HK-2 (cell line): ENCODE results near the gene BTG2.
"Not testable (repeated sequence)": the region's sequence is repeated elsewhere in the genome, so short reads cannot be mapped to it uniquely, and the experiment has no call there.

ENCODE experiments used
- DNase-seq: peaks from one replicate; pipeline ENCODE4 v3.0.0-alpha.2; 2018; ENCODE audit not compliant: unreplicated experiment

The BTG2 gene, protein sequence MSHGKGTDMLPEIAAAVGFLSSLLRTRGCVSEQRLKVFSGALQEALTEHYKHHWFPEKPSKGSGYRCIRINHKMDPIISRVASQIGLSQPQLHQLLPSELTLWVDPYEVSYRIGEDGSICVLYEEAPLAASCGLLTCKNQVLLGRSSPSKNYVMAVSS

DNA sequence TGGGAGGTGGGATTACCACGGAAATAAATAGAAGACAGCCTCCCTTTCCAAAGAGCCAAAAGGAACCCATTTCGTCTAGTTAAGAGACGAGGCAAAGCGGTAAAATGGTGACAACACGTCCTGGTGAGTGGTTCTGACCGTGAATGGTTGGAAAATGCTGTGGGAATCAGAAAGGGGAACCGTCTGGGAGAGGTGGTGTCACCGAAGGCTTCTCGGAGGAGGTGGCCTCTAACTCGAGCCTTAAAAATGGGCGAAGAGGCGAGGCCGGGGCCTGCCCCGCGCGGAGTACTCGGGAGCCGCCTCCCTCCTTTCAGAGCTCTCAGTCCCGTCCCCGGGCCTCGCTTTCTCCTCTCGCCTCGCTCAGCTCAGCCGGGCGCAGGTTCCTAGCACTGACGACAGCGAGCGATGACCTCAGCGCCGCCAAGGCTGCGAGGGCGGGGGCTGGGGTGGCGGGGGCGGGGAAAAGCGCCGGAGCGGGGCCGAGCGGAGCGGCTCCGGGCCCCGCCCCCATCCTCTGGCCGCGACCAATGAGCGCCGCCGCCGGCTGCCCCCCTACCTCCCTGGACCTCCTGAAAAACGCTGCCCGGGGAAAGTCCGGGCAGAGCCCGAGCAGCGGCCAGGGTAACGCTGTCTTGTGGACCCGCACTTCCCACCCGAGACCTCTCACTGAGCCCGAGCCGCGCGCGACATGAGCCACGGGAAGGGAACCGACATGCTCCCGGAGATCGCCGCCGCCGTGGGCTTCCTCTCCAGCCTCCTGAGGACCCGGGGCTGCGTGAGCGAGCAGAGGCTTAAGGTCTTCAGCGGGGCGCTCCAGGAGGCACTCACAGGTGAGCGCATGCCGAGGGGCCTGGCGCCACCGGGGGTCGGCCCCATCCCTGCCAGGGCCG is at the start of gene BTG2:
Gene BTG2 (plus strand): TSS at position 601 of the 890 bp plus-strand sequence. CDS start 88 bp downstream, at position 689.
- DNase-seq, result peak; percentile 95

DNA sequence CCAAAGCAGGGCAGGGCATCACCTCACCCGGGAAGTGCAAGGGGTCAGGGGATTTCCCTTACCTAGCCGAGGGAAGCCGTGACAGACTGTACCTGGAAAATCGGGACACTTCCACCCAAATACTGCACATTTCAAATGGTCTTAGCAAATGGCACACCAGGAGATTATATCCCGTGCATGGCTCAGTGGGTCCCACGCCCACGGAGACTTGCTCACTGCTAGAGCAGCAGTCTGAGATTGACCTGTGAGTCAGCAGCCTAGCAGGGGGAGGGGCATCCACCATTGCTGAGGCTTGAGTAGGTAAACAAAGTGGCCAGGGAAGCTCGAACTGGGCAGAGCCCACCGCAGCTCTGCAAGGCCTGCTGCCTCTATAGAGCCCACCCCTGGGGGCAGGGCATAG is 48.7 kb upstream of the BTG2 start:
- DNase-seq, result not testable (repeated sequence)

- no peak for DNase-seq
Measured at GRCh38 chr1:203263496-203263895, 41.8 kb upstream of the BTG2 start.

DNA sequence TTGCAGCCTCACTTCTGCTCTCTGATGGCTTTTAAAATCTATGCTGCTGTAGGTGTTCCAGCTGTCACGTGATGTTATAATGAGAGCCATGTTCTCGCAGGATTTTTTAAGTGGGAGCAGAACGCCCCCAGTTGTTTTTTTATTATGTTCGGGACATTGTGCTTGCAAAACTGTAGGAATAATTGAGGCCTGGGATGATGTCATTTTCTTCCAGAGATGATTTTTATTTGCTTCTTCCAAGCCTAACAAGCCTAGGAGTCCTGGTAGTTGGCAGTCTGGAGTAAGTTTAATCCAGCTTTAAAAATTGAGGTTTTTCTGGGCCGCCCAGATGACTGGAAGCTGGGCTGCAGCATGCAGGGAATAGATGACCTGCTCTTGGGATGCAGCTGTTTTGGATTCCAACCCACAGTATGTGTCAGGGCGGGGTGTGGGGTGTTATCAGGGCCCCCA is 41.2 kb upstream of the BTG2 start:
- no peak for DNase-seq

DNA sequence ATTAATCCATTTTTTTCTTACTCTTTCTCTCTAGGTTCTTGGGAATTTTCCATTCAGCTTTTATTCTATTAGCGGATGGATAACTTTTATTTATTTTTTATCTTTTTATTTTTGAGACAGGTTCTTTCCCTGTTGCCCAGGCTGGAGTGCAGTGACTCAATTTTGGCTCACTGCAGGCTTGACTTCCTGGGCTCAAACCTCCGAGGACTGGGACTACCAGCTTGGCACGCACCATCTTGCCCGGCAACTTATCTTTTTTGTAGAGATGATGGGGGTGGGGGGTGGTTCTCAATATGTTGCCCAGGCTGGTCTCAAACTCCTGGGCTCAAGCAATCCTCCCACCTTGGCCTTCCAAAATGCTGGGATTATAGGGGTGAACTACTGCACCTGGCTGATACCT is 39.8 kb upstream of the BTG2 start:
- DNase-seq, result no peak

- not testable (repeated sequence) for DNase-seq
Measured at GRCh38 chr1:203266140-203266539, 39.2 kb upstream of the BTG2 start.

DNA sequence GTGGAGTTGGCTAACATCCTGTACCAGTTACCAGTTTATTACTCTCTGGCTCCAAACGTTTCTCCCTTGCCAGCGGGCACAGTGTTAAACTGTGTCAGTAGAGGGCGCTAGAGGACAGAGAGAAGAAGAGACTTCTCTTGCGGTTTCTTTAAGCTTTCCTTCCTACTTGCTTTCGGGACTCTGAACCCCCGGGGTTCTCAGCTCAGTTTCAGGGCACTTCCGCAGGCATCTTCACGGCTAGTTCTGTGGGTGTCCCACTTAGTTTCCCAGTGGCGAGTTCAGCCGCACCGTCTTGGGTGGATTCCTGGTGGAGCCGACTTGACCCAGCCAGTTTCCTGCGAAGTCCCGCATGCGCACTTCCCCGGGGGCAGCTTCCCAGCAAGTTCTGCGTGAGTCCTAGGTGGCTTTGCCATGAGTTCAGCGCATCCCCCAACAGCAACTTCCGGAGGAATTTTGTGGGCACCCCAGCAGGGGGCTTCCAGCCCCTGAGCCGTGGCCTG is 37.9 kb upstream of the BTG2 start:
- DNase-seq, result peak; percentile 81

DNA sequence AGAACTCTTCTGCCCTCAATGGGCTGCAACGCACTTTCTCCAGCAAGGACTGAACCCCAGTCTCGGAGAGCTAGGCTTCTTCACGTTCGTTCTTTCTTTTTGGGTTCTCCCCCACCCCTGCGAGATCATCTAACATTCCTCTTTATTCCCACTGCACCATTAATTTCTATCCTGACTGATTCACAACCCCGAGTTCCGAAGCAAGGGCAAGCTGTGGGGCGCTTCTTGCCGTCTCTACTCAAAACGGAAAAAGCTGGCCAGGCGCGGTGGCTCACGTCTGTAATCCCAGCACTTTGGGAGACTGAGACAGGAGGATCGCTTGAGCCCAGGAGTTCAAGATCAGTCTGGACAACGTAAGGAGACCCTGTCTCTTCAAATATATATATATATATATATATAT is 37.4 kb upstream of the BTG2 start:
- DNase-seq, result no peak

DNA sequence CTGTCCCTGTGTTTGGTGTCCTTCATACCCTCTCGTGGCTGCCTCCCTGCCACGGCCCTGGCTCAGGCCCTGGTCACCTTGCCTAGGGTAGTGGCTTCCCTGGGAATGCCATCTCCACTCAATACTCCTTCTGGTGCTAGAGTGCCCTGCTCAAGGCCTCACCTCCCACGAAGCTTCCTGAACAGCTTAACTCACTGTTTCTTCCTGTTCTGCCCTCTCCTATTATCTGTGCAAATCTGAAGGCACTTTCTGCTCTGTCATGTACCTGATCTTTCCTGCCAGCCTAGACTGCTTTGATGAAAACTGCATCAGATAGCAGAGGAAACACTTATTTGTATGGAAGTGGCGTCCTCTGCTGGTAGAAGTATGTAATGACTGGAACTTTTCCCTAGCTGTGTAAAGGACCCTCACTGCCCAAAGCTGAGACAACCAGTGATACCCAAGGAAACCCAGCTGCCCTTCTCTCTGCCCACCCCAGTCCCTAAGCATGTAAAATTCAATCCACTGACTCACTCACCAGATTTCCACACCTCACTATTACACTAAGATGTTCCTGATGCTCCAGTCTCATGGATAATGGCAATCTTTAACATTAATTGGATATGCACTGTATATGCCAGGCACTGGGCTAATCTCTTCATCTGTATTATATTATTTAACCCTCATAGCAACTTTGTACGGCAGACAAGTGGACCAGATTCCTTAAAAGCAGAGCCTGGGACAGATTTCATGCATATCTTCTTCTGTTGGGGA is 36.2 kb upstream of the BTG2 start:
- peak; percentile 57 for DNase-seq

DNA sequence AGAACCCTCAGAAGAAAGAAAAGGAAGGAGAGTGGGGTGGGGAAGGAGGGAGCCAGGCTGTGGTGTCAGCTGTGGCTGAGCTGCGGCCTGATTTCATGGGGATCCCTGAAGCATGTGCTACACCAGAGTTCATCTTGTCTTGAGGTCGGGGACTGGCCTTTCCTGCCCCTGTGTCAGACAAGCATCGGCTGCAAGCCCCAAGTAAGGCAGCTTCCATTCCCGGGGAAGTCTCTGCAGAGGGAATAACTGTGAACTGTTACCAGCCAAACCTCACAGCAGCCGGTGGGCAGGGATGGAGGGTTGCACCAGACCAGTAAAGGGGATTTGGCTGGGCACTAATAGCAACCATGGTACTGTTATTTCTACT is 35.7 kb upstream of the BTG2 start:
- DNase-seq, result no peak

- DNase-seq, result no peak
Measured at GRCh38 chr1:203270448-203270847, 34.9 kb upstream of the BTG2 start.

DNA sequence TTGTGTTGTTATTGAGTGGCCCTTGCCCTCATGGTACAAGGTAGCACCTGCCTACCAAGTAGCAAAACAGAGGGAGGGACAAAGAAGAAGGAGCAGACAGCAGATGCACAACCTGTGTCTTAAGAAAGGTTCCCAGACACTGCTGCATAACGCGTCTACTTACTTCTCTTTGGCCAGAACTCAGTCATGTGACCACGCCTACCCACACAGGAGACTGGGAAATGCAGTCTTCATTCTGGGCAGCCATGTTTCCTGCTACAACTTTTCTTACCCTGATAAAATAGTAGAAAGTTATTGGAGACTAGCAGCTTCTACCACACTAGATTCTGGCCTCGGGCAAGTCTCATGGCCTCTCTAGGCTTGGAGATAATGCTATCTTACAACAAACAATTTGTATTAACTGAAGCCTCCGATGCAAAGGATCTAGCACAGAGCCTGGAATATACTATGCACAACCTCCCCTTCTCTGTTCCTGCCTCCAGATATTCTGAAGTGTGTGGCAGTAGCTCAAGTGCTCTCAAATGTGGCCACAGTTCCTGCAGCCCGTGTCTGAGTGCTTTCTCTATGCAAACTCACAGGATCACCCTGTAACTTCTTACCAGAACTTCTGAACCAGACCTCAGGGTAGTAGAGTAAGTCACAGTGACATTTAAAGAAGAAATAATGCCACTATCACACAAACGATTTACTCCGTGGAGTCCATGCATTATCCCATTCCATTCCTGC is 34.1 kb upstream of the BTG2 start:
- DNase-seq, result peak; percentile 52

DNA sequence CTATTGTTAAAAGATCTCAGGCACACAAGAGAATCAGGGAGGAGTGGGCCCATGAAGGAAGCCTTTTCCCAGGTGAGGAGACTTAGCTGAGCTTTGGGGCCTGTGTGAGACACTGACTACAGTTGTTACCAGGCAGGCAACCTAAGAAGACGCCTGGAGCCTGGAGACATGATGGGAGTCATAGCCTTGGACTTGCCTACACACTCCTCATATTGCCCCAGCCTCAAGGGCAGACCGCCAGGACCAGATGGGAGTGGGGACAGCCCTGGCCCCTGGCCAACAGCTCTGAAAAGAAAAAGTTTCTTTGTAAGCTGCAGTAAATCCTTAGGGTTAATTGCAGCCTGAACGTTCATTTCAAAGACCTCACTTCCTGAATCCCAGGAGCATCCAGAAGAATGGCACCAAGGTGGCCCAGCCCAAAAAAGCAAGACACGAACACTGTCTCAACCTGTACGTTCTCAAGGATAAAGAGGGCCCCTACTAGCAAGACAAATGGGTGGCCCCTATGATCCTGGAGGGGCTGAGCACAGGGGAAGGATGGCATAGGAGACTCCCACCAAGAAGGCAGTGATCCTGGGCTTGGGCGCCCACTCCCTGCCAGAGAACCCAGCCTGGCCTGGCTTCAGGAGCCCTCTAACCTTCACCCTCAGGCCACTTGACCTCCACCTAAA is 33.2 kb upstream of the BTG2 start:
- no peak for DNase-seq

DNA sequence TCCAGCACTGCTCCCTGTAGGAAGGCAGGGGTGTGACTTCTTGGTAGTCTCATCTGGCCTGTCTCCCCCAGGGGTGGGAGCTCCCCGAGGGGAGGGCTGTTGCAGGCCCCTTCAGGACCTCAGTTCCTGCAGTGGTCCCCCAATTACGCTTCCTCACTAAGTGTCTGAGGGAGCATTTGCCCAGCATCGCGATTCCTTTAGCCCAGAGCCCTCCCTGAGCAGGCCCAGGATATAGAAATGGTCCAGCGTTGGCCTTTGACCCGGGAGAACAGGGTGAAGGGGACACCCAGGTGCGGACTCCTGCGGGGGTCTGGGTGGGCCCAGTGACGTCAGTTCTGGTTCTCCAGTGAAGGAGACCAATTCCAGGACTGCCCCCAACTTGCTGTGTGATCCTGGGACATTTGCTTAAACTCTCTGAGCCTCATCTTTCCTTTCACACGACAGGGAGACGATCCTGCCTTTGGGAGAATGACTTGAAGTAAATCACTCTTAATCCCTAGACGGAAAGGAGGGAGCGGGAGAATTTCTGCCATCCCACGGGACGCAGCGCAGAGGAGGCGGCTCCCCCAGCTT is 32.6 kb upstream of the BTG2 start:
- DNase-seq, result no peak

GRCh38 chr1:203273206-203273868 is 32.0 kb upstream of the BTG2 start:
- DNase-seq, result peak; percentile 92

- no peak for DNase-seq
Measured at GRCh38 chr1:203273869-203274602, 31.3 kb upstream of the BTG2 start.

DNA sequence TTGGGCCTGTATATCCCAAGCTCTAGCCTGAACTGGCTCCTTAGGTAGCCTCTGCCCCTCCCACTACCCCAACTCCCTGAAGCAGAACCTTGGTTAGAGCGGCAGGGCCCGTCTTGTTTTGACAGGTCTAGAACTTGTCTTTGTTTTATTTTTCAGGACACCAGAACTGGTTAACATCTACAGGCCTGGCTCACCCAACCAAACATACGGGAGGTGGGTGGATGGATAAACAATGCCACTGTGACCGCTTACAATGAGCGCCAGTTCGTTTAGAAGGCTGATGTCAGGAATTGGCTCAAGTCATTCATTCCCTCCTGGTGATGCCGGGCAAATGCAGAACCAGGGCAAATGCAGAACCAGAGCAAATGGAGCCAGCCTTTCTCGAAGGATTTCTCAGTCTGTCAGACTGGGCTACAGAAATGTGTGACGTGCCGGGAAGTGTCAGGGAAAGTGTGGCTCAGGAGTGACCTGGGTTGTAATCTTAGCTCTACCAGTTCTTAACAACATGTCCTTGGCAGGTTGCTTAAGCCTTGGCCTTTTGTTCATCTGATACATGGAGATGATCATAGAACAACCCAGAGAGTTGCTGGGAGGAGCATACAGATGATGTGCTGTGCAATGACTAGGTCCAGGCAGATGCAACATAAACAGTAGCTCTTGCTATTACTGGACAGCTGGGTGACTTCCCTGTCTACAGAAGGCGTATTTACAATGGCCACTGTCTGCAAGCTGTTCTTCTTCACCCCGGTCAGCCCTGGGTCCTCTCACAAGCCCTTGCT is 30.5 kb upstream of the BTG2 start:
- DNase-seq, result no peak

GRCh38 chr1:203275656-203276272 is 29.6 kb upstream of the BTG2 start:
- no peak for DNase-seq
